Stimulated activated naive CD8-positive, alpha-beta T cell treated with anti-CD3 and anti-CD28 coated beads, Interleukin-15, Interleukin-2, amounts not matched to agents 100 U/mL and 50 U/mL, for 24 hours (primary cell): ENCODE results near the gene DIP2A.
"Not testable (repeated sequence)": the region's sequence is repeated elsewhere in the genome, so short reads cannot be mapped to it uniquely, and the experiment has no call there.

Source experiments
- ATAC-seq: fragments of 150-1000 bp; cut with Tn5 transposase; one replicate; pipeline ENCODE4 v1.10.0; 2021
- DNase-seq: peaks from one replicate; pipeline ENCODE4 v3.0.0; 2021

The DIP2A gene

DNA sequence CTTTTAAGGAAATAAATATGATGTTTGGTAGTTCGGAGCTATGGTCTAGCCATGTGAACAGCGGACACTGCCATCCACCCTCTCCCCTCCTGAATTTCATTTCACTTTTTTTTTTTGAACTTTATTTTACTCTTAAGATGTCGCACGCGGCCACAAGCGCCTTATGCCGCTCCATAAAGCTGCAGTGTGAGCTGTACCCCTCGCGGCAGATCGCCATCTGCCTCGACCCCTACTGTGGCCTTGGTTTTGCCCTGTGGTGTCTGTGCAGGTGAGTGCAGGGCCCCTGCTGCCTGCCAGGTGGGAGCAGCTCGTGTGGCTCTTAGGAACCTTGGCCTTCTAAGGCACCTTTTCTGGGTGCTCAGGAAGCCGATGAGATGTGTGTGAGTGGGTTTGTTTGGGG is 98.1 kb downstream of the DIP2A start:
- ATAC-seq (no peak), DNase-seq (no peak)

DNA sequence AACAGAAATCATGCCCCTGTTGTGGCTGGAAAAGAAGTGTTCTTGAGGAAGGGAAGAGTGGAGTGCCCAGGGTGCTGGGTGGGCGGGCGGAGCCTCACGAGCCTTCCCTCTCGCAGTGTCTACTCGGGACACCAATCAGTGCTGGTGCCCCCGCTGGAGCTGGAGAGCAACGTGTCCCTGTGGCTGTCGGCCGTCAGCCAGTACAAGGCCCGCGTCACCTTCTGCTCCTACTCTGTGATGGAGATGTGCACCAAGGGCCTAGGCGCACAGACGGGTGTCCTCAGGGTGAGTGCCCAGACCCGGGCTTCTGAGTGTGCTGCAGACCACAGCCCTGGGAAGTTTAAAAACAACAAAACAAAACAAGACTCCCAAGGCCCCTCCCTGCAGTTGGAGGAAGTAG is 98.8 kb downstream of the DIP2A start:
- ATAC-seq (no peak), DNase-seq (no peak)

DNA sequence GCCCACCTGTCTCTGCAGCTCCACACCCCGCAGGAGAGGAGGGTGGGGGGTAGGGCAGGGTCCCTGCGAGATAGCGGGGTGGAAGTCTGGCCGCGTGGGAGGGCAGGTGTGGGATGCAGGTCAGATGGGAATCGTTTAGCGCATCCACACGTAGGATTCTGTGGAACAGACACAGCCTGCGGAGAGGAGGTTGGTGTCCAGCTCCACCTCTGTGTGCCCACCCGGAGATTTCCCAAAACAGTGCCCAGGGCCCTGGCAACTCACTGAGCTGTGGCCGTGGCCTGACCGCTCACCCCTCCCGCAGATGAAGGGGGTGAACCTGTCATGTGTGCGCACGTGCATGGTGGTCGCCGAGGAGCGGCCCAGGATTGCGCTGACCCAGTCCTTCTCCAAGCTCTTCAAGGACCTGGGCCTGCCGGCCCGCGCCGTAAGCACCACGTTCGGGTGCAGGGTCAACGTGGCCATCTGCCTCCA is 99.3 kb downstream of the DIP2A start:
- ATAC-seq (no peak), DNase-seq (no peak)

DNA sequence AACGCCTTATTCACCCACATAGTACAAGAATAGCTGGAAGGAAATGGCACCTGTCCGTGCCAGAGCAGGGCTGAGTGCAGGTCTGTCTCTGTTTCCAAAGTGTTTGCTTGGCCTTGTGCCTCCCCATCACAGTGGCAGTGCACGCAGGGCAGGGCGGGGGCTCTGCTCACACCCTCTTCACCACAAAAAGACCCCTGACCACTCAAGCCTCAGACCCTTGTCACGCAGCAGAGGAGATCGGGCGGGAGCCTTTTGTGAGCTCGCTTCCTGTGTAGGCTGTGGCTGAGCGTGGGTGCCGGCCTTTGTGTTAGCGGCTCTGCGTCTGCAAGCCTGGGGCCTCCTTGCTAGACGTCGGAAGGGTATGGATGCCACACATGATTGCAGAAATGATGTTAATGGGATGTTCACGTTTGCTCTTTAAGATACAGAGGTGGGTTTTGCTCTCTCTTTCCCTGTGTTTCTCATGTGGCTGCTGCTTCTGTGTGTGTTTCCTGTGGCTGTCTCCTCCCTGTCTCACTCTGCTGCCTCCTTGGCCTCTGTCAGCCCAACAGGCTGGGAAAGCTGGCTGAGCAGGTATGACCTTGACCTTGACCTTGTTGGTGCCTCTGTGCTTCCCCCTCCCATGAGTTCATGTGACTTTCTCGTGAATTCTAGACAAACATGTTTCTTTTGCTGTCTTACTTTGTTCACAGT is 100.7 kb downstream of the DIP2A start:
- DNase-seq (peak; percentile 72), ATAC-seq (peak; percentile 80)

DNA sequence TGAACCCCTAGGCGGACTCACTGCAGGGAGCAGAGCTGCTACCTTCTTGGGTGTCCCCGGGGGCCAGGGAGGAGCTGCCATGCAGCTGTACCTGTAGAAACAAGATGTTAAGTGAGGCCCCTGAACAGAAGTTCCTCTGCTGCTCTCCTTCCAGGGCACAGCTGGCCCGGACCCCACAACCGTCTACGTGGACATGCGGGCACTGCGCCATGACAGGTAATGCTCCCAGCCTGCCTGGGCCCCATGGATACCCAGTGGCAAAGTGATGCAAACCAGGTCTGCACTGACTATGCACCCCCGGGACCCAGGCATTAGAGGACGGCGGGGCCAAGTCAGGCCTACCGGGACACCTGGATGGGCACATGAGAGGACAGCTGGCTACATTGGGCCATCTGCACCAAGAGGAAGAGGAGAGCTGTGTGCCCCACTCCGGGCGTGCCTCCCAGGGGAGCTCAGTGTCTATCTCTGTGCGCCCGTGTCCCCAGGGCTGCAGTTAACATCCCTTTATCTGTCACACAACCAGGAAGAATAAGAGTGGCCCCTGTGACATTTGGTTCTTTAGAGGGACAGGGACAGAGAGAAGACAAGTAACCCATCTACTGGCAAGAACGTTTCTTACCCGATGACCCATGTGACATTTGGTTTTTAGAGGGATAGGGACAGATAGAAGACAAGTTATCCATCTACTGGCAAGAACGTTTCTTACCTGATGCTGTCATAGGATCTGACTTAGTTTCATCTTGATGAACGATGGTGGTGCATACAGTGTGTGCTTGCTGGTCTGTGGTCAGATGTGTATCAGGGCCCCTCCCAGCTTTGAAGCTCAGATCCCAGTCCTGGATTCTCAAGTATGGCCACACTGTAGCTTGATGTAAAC is 102.1 kb downstream of the DIP2A start:
- ATAC-seq: peak; percentile 45
- no peak for DNase-seq

DNA sequence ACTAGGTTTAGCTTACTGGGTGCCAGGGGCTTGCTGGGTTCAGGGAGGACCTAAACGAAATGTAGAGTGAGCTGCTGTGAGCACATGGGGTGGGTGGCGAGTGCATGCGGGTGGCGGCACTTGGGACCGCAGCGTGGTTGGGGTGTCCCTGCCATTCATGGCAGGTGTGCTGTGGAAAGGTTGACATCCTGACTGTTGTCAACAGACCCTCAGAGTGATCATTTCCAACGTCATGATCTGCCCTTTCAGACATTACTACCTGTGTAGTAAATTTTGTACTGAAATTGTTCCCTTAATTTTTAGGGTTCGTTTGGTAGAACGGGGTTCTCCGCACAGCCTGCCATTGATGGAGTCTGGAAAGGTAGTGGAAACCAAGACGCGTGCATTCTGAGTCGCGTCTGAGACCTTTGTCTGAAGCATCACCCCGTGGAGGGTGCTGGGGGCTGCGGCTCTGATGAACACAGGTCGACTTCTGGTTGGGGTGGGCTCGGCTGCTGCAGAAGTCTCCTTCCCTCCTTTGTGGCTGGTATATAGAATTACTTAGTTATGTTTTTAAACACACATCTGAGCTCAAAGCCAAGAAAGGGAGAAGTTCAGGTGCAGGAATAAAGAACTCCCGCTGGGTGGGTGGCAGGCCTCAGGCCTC is 102.9 kb downstream of the DIP2A start:
- peak; percentile 34 for ATAC-seq

DNA sequence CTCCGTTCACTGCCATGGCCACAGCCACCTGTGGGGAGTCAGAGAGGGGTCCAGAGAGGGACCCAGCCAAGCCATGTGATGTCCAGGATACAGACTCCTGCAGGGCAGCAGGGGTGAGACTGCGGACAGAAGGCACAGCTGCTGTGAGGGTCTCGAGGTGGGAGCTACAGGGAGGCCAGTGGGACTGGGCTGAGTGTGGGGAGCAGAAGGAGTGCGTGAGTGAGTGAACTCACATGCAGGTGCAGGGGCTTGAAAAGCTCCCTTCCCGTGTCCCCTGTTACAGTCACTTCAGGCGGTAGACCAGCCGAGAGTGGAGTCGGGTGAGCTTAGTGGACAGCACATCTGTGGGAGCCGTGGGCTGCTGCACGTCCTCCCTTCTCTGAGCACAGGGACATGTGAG is 103.8 kb downstream of the DIP2A start:
- no peak for ATAC-seq
- DNase-seq: no peak

More for the DNA sequence above, 102.9 kb downstream of the DIP2A start:
- DNase-seq: peak; percentile 32

DNA sequence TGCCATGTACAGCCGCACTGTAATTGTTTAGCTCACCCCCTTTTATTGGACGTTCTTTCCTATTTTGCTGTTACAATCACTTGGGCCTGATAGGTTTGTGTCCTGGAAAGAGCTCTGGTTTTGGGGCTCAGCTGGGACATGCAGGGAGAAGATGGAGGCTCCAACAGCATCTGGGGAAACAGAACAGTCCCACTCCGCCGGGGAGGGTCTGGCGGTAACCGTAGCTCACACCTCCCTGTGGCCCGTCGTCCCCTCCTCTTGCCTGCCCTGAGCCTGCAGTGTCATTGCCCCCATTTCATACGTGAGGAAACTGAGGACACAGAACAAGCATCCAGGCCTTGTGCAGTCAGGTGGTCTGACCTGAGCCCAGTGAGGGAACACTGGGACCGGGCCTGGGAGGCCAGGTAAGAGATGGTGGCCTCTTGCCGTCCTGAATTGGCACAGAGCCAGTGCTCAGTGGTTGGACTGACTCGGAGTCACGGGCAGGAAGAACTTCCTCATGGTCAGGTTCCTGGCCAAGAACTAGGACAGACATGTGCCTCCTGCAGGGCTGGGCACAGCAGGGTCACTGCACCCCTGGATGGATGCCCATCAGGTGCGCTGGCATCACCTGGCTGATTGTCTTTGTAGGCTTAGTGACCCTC is 104.4 kb downstream of the DIP2A start:
- DNase-seq (no peak), ATAC-seq (no peak)

DNA sequence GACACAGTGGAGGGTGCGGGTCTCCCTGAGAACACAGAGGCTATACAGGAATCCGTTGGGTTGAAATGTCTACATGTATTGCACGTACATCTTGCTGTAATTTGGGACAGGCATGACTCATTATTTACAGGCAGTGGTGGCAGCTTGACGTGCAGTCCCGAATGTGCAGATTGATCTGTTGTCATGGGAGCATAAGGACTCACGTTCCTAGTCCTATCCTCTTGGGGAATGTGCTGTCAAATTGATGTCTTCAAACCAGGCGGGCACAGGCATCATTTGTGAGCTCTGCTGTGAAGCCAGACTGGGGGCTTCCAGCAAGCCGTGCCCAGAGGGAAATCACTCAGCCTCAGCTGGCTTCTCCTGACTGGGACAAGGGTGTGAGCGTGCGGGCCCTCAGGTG is 105.7 kb downstream of the DIP2A start:
- DNase-seq: no peak
- no peak for ATAC-seq

DNA sequence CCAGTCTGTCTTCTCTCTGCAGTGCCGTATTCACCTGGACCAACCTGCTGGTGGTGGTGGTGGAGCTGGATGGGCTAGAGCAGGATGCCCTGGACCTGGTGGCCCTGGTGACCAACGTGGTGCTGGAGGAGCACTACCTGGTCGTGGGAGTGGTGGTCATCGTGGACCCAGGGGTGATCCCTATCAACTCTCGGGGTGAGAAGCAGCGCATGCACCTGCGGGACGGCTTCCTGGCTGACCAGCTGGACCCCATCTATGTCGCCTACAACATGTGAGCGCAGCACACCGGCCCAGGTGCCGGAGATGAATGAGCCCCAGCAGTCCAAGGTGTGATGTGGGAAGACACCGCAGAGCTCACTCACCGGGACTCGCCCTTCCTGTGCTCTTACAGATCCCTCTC is 108.7 kb downstream of the DIP2A start:
- DNase-seq: no peak

DNA sequence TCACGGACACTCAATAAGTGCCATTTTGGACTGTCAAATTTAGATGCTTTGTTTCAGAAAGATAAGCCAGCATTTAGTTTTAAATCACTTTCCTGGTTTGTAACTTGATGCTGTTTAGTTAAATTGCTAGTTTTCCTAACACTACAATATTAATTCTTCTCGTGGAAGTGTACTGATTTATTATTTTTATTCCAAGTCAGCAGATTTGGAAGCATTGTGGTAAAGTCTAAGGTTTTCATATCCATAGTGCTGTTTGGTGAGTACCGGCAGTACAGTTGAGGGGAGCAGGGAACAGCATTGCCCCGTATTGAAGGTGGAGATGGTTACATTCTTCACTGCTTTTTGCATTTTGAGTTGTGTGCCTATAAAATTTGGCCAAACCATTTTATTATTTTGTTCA is 109.9 kb downstream of the DIP2A start:
- ATAC-seq (no peak), DNase-seq (no peak)

More for the DNA sequence above, 108.7 kb downstream of the DIP2A start:
- no peak for ATAC-seq

DNA sequence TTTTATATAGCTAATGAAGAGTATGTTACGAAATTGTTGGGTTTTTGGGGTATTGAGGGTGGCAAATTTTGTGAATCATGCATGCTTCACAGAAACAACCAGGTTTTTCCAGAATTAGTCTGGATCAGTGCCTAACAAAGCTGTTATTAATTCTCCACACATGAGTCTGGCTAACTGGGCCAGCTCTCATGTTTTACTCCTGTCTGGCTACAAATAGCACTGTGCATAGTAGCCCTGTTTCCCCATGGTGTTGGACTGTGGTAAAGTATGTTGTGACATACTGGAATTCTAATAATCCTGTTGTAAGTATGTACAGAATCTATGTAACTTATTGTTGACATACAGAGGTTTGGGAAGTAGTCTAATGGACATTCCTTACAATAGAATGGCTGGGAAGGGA is 110.4 kb downstream of the DIP2A start:
- DNase-seq (no peak), ATAC-seq (no peak)

DNA sequence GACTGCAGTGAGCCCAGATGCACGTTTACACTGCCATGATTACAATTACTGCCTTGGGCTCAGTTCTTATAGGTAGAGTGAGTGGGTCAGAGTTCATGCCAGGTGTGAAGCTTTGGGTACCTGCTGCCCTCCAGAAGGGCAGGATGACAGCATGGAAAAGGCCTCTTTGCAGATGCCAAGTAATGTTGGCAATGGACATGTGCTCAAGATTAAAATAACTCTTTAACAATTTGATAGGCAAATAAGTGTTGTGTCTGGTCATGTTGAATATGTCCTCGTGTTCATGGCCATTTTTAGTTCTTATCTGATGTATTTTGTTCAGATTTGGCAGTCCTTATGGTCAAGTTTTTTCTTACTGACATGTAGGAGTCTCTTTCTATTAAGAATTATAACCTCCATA is 111.4 kb downstream of the DIP2A start:
- ATAC-seq: no peak
- DNase-seq: no peak

DNA sequence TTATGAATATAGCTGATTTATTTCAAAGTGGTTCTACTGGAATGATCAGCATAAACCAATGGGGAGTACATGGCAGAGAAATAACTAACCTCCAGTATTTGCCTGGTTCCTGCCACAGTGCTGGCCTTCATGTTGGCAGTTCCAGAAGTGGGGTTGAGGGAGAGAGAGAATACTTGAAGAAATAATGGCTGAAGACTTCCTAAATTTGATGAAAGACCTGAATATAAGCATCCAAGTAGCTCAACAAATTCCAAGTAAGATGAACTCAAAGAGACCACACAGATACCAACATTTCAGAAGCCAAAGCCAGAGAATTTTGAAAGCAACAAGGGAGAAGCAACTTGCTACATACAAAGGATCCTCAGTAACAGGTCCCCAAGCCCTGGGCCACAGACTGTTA is 111.9 kb downstream of the DIP2A start:
- DNase-seq (no peak), ATAC-seq (no peak)

DNA sequence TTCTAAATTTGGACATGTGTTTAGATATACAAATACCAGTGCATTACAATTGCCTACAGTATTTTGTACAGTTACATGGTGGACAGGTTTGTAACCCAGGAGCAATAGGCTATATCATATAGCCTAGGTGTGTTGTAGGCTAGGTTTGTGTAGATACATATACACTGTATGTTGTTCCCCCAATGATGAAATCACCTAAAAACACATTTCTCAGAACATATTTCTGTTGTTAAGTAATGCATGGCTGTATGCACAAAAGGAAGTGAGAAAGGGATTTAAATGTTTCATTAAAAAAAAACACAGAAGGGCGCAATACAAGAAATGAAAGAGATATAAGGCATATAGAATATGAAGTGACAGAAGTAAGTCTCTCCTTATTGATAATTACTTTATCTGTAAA is 114.2 kb downstream of the DIP2A start:
- ATAC-seq: no peak
- no peak for DNase-seq

DNA sequence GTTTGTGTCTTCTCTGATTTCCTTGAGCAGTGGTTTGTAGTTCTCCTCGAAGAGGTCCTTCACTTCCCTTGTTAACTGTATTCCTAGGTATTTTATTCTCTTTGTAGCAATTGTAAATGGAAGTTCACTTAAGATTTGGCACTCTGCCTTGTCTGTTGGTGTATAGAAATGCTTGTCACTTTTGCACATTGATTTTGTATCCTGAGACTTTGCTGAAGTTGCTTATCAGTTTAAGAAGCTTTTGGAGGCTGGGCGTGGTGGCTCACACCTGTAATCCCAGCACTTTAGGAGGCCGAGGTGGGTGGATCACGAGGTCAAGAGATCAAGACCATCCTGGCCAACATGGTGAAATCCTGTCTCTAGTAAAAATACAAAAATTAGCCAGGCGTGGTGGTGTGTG is 119.1 kb downstream of the DIP2A start:
- not testable (repeated sequence) for ATAC-seq, DNase-seq

DNA sequence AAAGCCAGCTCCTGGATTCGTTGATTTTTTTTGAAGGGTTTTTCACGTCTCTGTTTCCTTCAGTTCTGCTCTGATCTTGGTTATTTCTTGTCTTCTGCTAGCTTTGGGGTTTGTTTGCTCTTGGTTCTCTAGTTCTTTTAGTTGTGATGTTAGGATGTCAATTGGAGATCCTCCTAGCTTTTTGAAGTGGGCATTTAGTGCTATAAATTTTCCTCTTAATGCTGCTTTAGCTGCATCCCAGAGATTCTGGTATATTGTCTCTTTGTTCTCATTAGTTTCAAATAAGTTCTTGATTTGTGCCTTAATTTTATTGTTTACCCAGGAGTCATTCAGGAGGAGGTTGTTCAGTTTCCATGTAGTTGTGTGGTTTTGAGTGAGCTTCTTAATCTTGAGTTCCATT is 120.7 kb downstream of the DIP2A start:
- DNase-seq, ATAC-seq: not testable (repeated sequence)

DNA sequence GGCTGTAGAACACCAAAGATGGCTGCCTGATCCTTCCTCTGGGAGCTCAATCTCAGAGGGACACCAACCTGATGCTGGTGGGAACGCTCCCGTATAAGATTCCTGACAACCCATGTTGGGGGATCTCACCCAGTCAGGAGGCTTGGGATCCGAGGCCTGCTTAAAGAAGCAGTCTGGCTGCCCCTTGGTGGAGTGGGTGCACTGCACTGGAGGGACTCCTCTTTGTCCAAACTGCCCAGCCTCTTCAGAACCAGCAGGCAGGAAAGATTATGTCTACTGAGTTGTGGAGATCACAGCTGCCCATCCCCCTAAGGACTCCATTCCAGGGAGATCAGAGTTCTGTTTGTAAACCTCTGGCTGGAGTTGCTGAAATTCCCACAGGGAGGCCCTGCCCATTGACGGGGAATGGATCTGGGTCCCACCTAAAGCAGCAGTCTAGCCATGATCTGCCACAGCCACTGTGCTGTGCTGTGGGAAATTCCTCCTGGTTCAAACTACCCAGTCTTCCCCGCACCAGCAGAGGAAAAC is 123.2 kb downstream of the DIP2A start:
- ATAC-seq: no peak
- DNase-seq: no peak

DNA sequence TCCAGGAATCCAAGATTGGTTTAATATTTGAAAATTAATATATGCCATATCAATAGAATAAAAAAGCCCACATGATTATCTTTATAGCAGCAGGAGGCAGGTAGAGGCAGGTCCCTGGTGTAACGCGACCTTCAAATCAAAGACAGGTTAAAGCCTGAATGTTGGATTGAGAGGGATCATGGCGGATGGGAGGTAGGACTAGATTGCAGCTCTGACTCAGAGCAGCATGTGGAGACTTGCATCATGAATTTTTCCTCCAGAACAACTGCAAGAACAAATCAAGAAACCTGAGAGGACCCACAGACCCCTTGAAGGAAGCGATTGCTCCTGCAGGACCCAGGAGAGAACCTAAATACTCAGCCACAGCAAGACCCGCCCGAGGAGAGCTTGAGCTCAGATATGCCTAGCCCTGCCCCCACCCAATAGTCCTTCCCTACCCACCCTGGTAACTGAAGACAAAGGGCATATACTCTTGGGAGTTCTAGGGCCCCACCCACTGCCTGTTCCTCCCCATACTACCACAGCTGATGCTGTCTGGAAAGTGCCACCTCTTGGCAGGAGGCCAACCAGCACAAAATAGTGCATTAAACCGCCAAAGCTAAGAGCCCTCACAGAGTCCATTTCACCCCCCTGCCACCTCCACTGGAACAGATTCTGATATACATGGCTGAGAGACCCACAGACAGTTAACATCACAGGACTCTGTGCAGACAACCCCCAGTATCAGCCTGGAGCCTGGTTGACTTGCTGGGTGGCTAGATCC is 126.7 kb downstream of the DIP2A start:
- ATAC-seq: no peak
- DNase-seq: no peak

DNA sequence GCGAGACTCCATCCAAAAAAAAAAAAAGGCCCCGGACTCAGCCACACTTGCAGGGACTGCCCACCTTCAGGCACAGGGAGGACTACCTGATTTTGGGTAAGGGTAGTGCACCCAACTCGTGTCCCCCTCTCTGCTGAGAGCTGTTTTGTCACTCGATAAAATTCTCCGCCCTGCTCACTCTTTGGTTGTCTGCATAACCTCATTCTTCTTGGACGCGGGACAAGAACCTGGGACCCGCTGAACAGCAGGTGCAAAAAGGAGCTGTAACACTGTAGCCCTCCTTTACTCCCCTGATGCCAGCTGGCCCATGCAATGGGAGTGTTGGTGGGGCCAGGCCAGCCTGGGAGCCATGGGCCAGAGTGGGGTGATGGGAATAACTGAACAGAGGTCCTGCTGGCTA is 135.6 kb downstream of the DIP2A start:
- DNase-seq: no peak
- ATAC-seq: no peak

DNA sequence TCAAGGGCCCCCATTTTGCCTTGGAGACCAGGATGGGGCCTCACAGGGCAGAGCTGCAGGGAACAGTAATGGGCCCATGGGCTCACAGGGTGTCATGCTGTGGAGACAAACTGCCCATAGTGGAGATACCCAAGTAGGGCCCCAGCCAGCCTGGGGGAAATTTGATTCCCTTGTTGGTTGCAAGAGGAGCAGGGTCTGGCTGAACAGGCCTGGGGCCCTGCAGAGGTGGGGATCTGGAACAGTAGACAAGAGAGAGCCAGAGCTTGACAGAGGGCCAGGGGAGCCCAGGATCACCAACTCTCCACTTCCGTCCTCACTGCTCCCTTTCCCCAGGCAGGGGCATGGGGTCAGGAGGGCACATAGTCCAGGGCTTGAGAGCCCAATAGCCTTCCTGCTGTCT is 137.5 kb downstream of the DIP2A start:
- ATAC-seq (peak; percentile 3), DNase-seq (no peak)
